A673 (cell line): ENCODE data around the gene MARS1. TPM values are rescaled to one million over a fixed set of nuclear protein-coding genes. Genes with fewer than 3 reads are reported as not detected.

ENCODE experiments used
- BruUV-seq: library from RNA; stranded (reverse); fragments of 400-500 nt; replicated peaks from 2 replicates; lab custom pipeline; 2021; lab: Mats Ljungman, UMichigan
- CTCF ChIA-PET: fragments of 300-600 bp; sonication (Branson Sonifier 250); formaldehyde crosslinking; loops from one replicate; lab custom pipeline; 2022; ENCODE audit warnings: antibody characterized with exemption; lab: Charles Lee
- POLR2A ChIA-PET: fragments of 300-600 bp; sonication (Branson Sonifier 250); formaldehyde crosslinking; loops from one replicate; lab custom pipeline; 2022; ENCODE audit warnings: antibody characterized with exemption; ENCODE audit not compliant: low non-redundant PET; lab: Charles Lee
- DNase-seq: peaks from one replicate; pipeline ENCODE4 v3.0.0-alpha.2; 2015; ENCODE audit warnings: low spot score
- H3K27ac ChIP-seq: fragments of 200-600 bp; sonication (generic); 2 replicates; pipeline ENCODE4 v1.5.1; 2016; ENCODE audit warnings: mixed run types, low read depth, mild to moderate bottlenecking, mixed read lengths, antibody characterized with exemption, low read length; ENCODE audit not compliant: poor library complexity, severe bottlenecking
- H3K27me3 ChIP-seq: fragments of 200-600 bp; sonication (generic); replicated peaks from 2 replicates; pipeline ENCODE4 v1.6.1; 2017; ENCODE audit warnings: mixed run types, low read depth, mild to moderate bottlenecking, mixed read lengths, antibody characterized with exemption, low read length; ENCODE audit not compliant: insufficient read depth, poor library complexity
- H3K36me3 ChIP-seq: fragments of 200-600 bp; sonication (generic); 2 replicates; pipeline ENCODE4 v1.6.1; 2016; ENCODE audit warnings: mixed run types, mild to moderate bottlenecking, mixed read lengths, antibody characterized with exemption, low read length; ENCODE audit not compliant: insufficient read depth, poor library complexity, severe bottlenecking
- H3K4me1 ChIP-seq: fragments of 200-600 bp; sonication (generic); 2 replicates; pipeline ENCODE4 v1.6.1; 2017; ENCODE audit warnings: mixed run types, mild to moderate bottlenecking, mixed read lengths, antibody characterized with exemption, low read length; ENCODE audit not compliant: insufficient read depth, poor library complexity, severe bottlenecking
- H3K4me3 ChIP-seq: fragments of 200-600 bp; sonication (generic); 2 replicates; pipeline ENCODE4 v1.5.1; 2016; ENCODE audit warnings: low read depth, mixed run types, mild to moderate bottlenecking, mixed read lengths, low read length; ENCODE audit not compliant: poor library complexity, severe bottlenecking
- H3K9me3 ChIP-seq: fragments of 200-600 bp; sonication (generic); 2 replicates; pipeline ENCODE4 v1.6.1; 2016; ENCODE audit warnings: mixed run types, low read depth, mild to moderate bottlenecking, mixed read lengths, antibody characterized with exemption, low read length; ENCODE audit not compliant: poor library complexity, severe bottlenecking
- CTCF ChIP-seq: fragments of 300-800, 200-600 bp; sonication (generic); conservative IDR thresholded peaks from 2 replicates; pipeline ENCODE4 v1.5.1; 2017; ENCODE audit warnings: low read depth, mild to moderate bottlenecking, antibody characterized with exemption, low read length, moderate library complexity, mixed read lengths
- EZH2 ChIP-seq: fragments of 200-600 bp; sonication (generic); IDR thresholded peaks from 2 replicates; pipeline ENCODE4 v1.6.1; 2017; ENCODE audit warnings: borderline replicate concordance, low read depth, mild to moderate bottlenecking, mixed read lengths, antibody characterized with exemption, low read length; ENCODE audit not compliant: poor library complexity, severe bottlenecking
- intact Hi-C: fragments of 100-400 bp; cut with micrococcal nuclease; formaldehyde crosslinking; loops from one replicate; pipeline ENCODE4 v1.10.0; 2022; ENCODE audit not compliant: unreplicated experiment
- total RNA-seq: library from RNA; stranded (reverse); gene quantifications from 2 replicates; pipeline ENCODE4 v1.2.3, GENCODE V29; 2021

The MARS1 gene
- total RNA-seq, 1 experiment from 2014 or later: 467 TPM

GRCh38 chr12:57551637-57552305 is 63.9 kb downstream of the MARS1 start:
- TF ChIP-seq CTCF (no peak), EZH2 (no peak)
- H3K4me3 ChIP-seq: no peak overlapping the region
- H3K4me1 ChIP-seq: peaks cover 11% of the 10 kb centered on the region
- no peak overlapping the region for H3K27ac ChIP-seq
- no peaks in the 10 kb centered on the region for H3K27me3 ChIP-seq
- CTCF ChIA-PET: no interaction called here
- H3K36me3 ChIP-seq: no peaks in the 10 kb centered on the region
- no TSS peak for BruUV-seq
- POLR2A ChIA-PET: no interaction called here
- no peaks in the 10 kb centered on the region for H3K9me3 ChIP-seq
- intact Hi-C loops: no loop called here
- DNase-seq: no peak

GRCh38 chr12:57552306-57552651 is 64.4 kb downstream of the MARS1 start:
- DNase-seq: no peak
- POLR2A ChIA-PET: no interaction called here
- TF ChIP-seq CTCF: no peak
- TF ChIP-seq EZH2: no peak
- Histone ChIP-seq H3K4me3 (no peak overlapping the region), H3K36me3 (no peaks in the 10 kb centered on the region), H3K4me1 (peaks cover 11% of the 10 kb centered on the region), H3K27ac (no peak overlapping the region), H3K27me3 (no peaks in the 10 kb centered on the region), H3K9me3 (no peaks in the 10 kb centered on the region)
- CTCF ChIA-PET: no interaction called here
- intact Hi-C loops: no loop called here
- BruUV-seq: no TSS peak

GRCh38 chr12:57552835-57553313 is 65.0 kb downstream of the MARS1 start:
- ChIA-PET CTCF (no interaction called here), POLR2A (interaction anchor here (0.6 kb wide), 1 partner anchor 189 kb away, joined by 3 read pairs; no protein-coding TSS in a partner anchor)
- TF ChIP-seq CTCF (no peak), EZH2 (no peak)
- no TSS peak for BruUV-seq
- intact Hi-C loops: no loop called here
- H3K4me3 ChIP-seq: no peak overlapping the region
- H3K27ac ChIP-seq: no peak overlapping the region
- DNase-seq: no peak
- no peaks in the 10 kb centered on the region for H3K36me3 ChIP-seq
- peaks cover 11% of the 10 kb centered on the region for H3K4me1 ChIP-seq
- H3K27me3 ChIP-seq: no peaks in the 10 kb centered on the region
- H3K9me3 ChIP-seq: no peaks in the 10 kb centered on the region
